CD4-positive, alpha-beta T cell (primary cell): ENCODE data around the gene LGR4. TPM values are rescaled to one million over a fixed set of nuclear protein-coding genes. Genes with fewer than 3 reads are reported as not detected.
A peak's percentile ranks its signal among the peaks of the same experiment; 100 is the strongest.

Source experiments
- ATAC-seq: fragments of 200-7000 bp; cut with Tn5 transposase; one replicate; pipeline ENCODE4 v1.10.0; 2022; ENCODE audit warnings: mild to moderate bottlenecking; ENCODE audit not compliant: poor library complexity
- CTCF ChIA-PET: fragments of 350-600 bp; sonication (Branson Sonifier 250); formaldehyde crosslinking; loops from one replicate; lab custom pipeline; 2021; ENCODE audit warnings: antibody characterized with exemption, inconsistent platforms; lab: Charles Lee
- POLR2A ChIA-PET: fragments of 350-600 bp; sonication (Branson Sonifier 250); formaldehyde crosslinking; loops from one replicate; lab custom pipeline; 2021; ENCODE audit warnings: antibody characterized with exemption, inconsistent platforms; lab: Charles Lee
- DNase-seq, 14 experiments: peaks; one replicate each; pipeline ENCODE4 v3.0.0-alpha.2; 2013 to 2020; ENCODE audit warnings: mixed read lengths in 2 of 14
- H3K27ac ChIP-seq, 2 donors: one replicate each; pipeline versions ENCODE4 v1.5.1 to v1.7.0; 2013; ENCODE audit warnings: low read length in 2 of 2, low read depth in 1 of 2, mild to moderate bottlenecking in 1 of 2
- H3K27me3 ChIP-seq, 2 experiments: 1 replicate in 1 of 2; 2 replicates in 1 of 2; pipeline versions ENCODE4 v1.6.1 to v1.7.0; 2013; ENCODE audit warnings: low read length in 2 of 2, control low read depth in 1 of 2, mild to moderate bottlenecking in 1 of 2, moderate library complexity in 1 of 2; ENCODE audit not compliant: insufficient read depth in 2 of 2, control insufficient read depth in 1 of 2
- H3K36me3 ChIP-seq: one replicate; pipeline ENCODE4 v1.6.1; 2013; ENCODE audit warnings: low read length, control low read depth; ENCODE audit not compliant: insufficient read depth
- H3K4me1 ChIP-seq: one replicate; pipeline ENCODE4 v1.6.1; 2013; ENCODE audit warnings: low read length, control low read depth; ENCODE audit not compliant: insufficient read depth
- H3K4me3 ChIP-seq: one replicate; pipeline ENCODE4 v1.5.1; 2013; ENCODE audit warnings: mild to moderate bottlenecking, low read length, moderate library complexity
- H3K9me3 ChIP-seq, 2 experiments: 1 replicate in 1 of 2; 2 replicates in 1 of 2; pipeline versions ENCODE4 v1.6.1 to v1.7.0; 2013; ENCODE audit warnings: low read length in 2 of 2, mild to moderate bottlenecking in 2 of 2, control low read depth in 1 of 2, moderate library complexity in 1 of 2; ENCODE audit not compliant: control insufficient read depth in 1 of 2, insufficient read depth in 1 of 2
- H3K27ac Mint-ChIP-seq: one replicate; pipeline ENCODE4 v1.8.0; 2020; ENCODE audit warnings: mixed read lengths
- H3K27me3 Mint-ChIP-seq: one replicate; pipeline ENCODE4 v1.8.0; 2021; ENCODE audit warnings: mixed read lengths
- H3K36me3 Mint-ChIP-seq: one replicate; pipeline ENCODE4 v1.8.0; 2021; ENCODE audit warnings: low read depth, mixed read lengths
- H3K4me1 Mint-ChIP-seq: one replicate; pipeline ENCODE4 v1.8.0; 2021; ENCODE audit warnings: low read depth, mixed read lengths
- H3K4me3 Mint-ChIP-seq: one replicate; pipeline ENCODE4 v1.8.0; 2020; ENCODE audit warnings: mild to moderate bottlenecking, mixed read lengths
- H3K9me3 Mint-ChIP-seq: one replicate; pipeline ENCODE4 v1.8.0; 2020; ENCODE audit warnings: mixed read lengths
- CTCF ChIP-seq: fragments of 200-600 bp; IDR thresholded peaks from one replicate; pipeline ENCODE4 v1.8.0; 2022; ENCODE audit warnings: antibody characterized with exemption, mild to moderate bottlenecking
- intact Hi-C, 2 experiments: fragments of 100-400 bp; cut with DNase I in 1 of 2; cut with micrococcal nuclease in 1 of 2; formaldehyde crosslinking; loops; one replicate each; pipeline versions ENCODE4 v1.15.1 to v1.9.0; 2023 to 2025; cut with DNase I, micrococcal nuclease
- total RNA-seq, 174 experiments: library from RNA in 2 of 174; stranded (reverse) in 2 of 174; gene quantifications; one replicate each; pipeline ENCODE4 v1.2.3 and lab custom pipeline; 2021 to 2026

LGR4 gene
- total RNA-seq, 2 experiments from 2014 or later = 0.69 to 0.87 TPM

- Histone ChIP-seq H3K9me3 (no peaks in the 10 kb centered on the region), H3K4me3 (no peak overlapping the region), H3K27ac (no peak overlapping the region), H3K27me3 (no peaks in the 10 kb centered on the region), H3K4me1 (peaks cover 13% of the 10 kb centered on the region), H3K36me3 (peaks cover 47% of the 10 kb centered on the region)
- no peaks in the 10 kb centered on the region for H3K9me3 Mint-ChIP-seq
- H3K27me3 Mint-ChIP-seq = no peaks in the 10 kb centered on the region
- H3K4me3 Mint-ChIP-seq = no peak overlapping the region
- intact Hi-C loops = loop anchor here in 1 of 2 experiments (10.0 kb wide), 1 partner anchor 136 kb away; the partner anchor contains the start of gene CCDC34
- ATAC-seq (no peak), DNase-seq (no peak)
- H3K4me1 Mint-ChIP-seq = peaks cover 61% of the 10 kb centered on the region
- CTCF ChIA-PET = no interaction called here
- no peak overlapping the region for H3K27ac Mint-ChIP-seq
- H3K36me3 Mint-ChIP-seq = peaks cover 73% of the 10 kb centered on the region
- no peak for TF ChIP-seq CTCF
- POLR2A ChIA-PET = no interaction called here
These were observed 28.5 kb upstream of the LGR4 start for GRCh38 chr11:27501100-27501499.

- no peak overlapping the region for H3K4me3 ChIP-seq
- no peak overlapping the region for H3K27ac ChIP-seq
- intact Hi-C loops = no loop called here
- no peaks in the 10 kb centered on the region for H3K27me3 ChIP-seq
- DNase-seq (no peak), ATAC-seq (no peak)
- TF ChIP-seq CTCF = no peak
- peaks cover 37% of the 10 kb centered on the region for H3K4me1 Mint-ChIP-seq
- ChIA-PET CTCF (interaction anchor here (1.1 to 4.6 kb wide), 4 partner anchors 11 to 314 kb away, joined by 3 to 27 read pairs (median 6); no protein-coding TSS in a partner anchor), POLR2A (interaction anchor here (1.7 kb wide), 1 partner anchor 12 kb away, joined by 5 read pairs; no protein-coding TSS in a partner anchor)
- H3K27me3 Mint-ChIP-seq = no peaks in the 10 kb centered on the region
- H3K27ac Mint-ChIP-seq = no peak overlapping the region
- peaks cover 80% of the 10 kb centered on the region for H3K36me3 Mint-ChIP-seq
- H3K36me3 ChIP-seq = peaks cover 65% of the 10 kb centered on the region
- H3K4me3 Mint-ChIP-seq = no peak overlapping the region
- no peaks in the 10 kb centered on the region for H3K9me3 Mint-ChIP-seq
- H3K4me1 ChIP-seq = no peaks in the 10 kb centered on the region
- no peaks in the 10 kb centered on the region for H3K9me3 ChIP-seq
These were observed 25.3 kb upstream of the LGR4 start for GRCh38 chr11:27497911-27498310.

- Mint-ChIP-seq H3K4me1 (peaks cover 31% of the 10 kb centered on the region), H3K36me3 (peaks cover 78% of the 10 kb centered on the region), H3K27ac (no peak overlapping the region), H3K9me3 (no peaks in the 10 kb centered on the region), H3K27me3 (no peaks in the 10 kb centered on the region), H3K4me3 (no peak overlapping the region)
- peak; percentile 63 for TF ChIP-seq CTCF
- CTCF ChIA-PET = interaction anchor here (1.1 to 4.6 kb wide), 5 partner anchors 10 to 313 kb away, joined by 3 to 27 read pairs (median 4); partner anchors contain the start of gene CCDC34
- Histone ChIP-seq H3K27ac (no peak overlapping the region), H3K4me1 (no peaks in the 10 kb centered on the region), H3K36me3 (peaks cover 69% of the 10 kb centered on the region), H3K4me3 (no peak overlapping the region), H3K9me3 (no peaks in the 10 kb centered on the region), H3K27me3 (no peaks in the 10 kb centered on the region)
- ATAC-seq = peak; percentile 43
- intact Hi-C loops = no loop called here
- DNase-seq = peak in 3 of 14 experiments; percentile 29 to 43 (median 34)
- POLR2A ChIA-PET = interaction anchor here (0.5 to 1.7 kb wide), 3 partner anchors 11 to 699 kb away, joined by 3 to 5 read pairs (median 5); partner anchors contain the start of gene LGR4
These were observed 24.8 kb upstream of the LGR4 start for GRCh38 chr11:27497284-27497866.
